Bone marrow (tissue), 2 donors: ENCODE results near the gene NPIPA1.
"Not testable (repeated sequence)": the region's sequence is repeated elsewhere in the genome, so short reads cannot be mapped to it uniquely, and the experiment has no call there.

Experiments
- DNase-seq, 2 donors: peaks; one replicate each; lab custom pipeline; 2025; lab: John Stamatoyannopoulos, UW

The NPIPA1 gene

GRCh38 chr16:14930246-14930645 lies 7.0 kb upstream of the NPIPA1 start:
- DNase-seq = not testable (repeated sequence)

GRCh38 chr16:14930971-14931370 lies 6.3 kb upstream of the NPIPA1 start:
- DNase-seq = not testable (repeated sequence)

GRCh38 chr16:14932581-14933375 lies 4.5 kb upstream of the NPIPA1 start:
- not testable (repeated sequence) for DNase-seq

GRCh38 chr16:14937994-14938393 lies 751 bp downstream of the NPIPA1 start:
- not testable (repeated sequence) for DNase-seq

GRCh38 chr16:14942686-14943085 lies 5.4 kb downstream of the NPIPA1 start:
- DNase-seq = not testable (repeated sequence)

- DNase-seq = no peak
Observed at GRCh38 chr16:14955546-14956231, 18.4 kb downstream of the NPIPA1 start.

GRCh38 chr16:14957576-14958322 lies 20.5 kb downstream of the NPIPA1 start:
- DNase-seq = no peak

- DNase-seq = no peak
Observed at GRCh38 chr16:14958323-14958600, 21.0 kb downstream of the NPIPA1 start.

GRCh38 chr16:14958970-14959369 lies 21.7 kb downstream of the NPIPA1 start:
- DNase-seq = no peak

GRCh38 chr16:14961405-14962186 lies 24.4 kb downstream of the NPIPA1 start:
- DNase-seq = no peak

- DNase-seq = no peak
Observed at GRCh38 chr16:14963281-14964173, 26.3 kb downstream of the NPIPA1 start.

- no peak for DNase-seq
Observed at GRCh38 chr16:14965328-14965727, 28.1 kb downstream of the NPIPA1 start.

- DNase-seq = not testable (repeated sequence)
Observed at GRCh38 chr16:14969795-14970194, 32.6 kb downstream of the NPIPA1 start.

GRCh38 chr16:14971621-14972228 lies 34.5 kb downstream of the NPIPA1 start:
- not testable (repeated sequence) for DNase-seq

GRCh38 chr16:14973785-14974322 lies 36.6 kb downstream of the NPIPA1 start:
- DNase-seq = not testable (repeated sequence)

- DNase-seq = not testable (repeated sequence)
Observed at GRCh38 chr16:14974331-14974655, 37.0 kb downstream of the NPIPA1 start.

GRCh38 chr16:14974656-14975417 lies 37.6 kb downstream of the NPIPA1 start, which contains the start of gene PDXDC1:
TSS of gene PDXDC1 (plus strand) at chr16:14975026. CDS start at chr16:14975200, 174 bp downstream.
- peak; percentile 71 to 79 for DNase-seq

GRCh38 chr16:14975418-14976194 lies 38.4 kb downstream of the NPIPA1 start:
- peak in 1 of 2 donors; percentile 33 for DNase-seq
